Dedifferentiated amniotic fluid mesenchymal stem cell (primary cell): Measurements from ENCODE around the gene SLC43A3.
"Not testable (repeated sequence)": the region's sequence is repeated elsewhere in the genome, so short reads cannot be mapped to it uniquely, and the experiment has no call there.

ENCODE experiments used
- DNase-seq: peaks from one replicate; pipeline ENCODE4 v3.0.0-alpha.2; 2016; ENCODE audit errors: extremely low spot score

SLC43A3 gene

DNA sequence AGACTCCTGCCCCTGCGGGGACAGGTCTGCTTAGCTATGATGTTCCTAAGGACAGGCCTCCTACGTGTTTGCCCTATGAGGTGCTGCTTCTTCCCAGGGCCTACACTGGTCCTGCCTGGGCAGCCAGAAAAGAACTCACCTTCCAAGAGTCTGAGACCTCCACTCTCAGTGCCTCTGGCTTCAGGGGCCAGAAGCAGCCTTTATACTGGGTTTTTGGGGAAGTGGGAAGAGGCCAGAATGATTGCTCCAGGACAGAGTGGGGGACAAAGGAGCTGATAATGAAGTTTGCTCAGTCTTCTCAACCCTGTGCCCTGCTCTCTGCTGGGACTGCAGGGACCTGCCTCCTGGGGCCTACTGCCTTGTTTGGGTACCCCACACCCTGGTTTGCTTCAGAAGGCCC lies 45.9 kb downstream of the SLC43A3 start, which contains the start of gene PRG3:
Gene PRG3, minus strand, starts transcription at position 176 of the 400 bp plus-strand sequence. CDS start 442 bp downstream, outside the sequence.
- DNase-seq, result no peak

DNA sequence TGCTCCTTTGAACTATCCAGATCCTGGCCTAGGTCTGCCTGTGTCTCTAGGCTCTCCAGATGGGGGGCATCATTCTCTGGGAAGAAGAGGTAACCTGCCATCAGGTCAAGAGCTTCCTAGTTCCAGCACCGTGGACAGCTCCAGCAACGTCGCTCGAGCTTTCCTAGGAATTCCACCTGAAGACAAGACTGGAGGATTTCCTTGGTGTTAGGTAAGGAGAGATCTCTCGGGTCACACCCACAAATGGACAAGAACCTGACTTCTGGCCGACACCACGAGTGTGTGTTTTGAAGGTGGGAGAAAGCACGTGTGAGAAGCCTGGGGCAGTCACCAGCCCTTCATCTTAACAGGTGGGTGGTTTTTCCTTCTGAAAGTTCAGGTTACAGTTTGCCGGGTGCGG lies 47.2 kb downstream of the SLC43A3 start:
- no peak for DNase-seq

DNA sequence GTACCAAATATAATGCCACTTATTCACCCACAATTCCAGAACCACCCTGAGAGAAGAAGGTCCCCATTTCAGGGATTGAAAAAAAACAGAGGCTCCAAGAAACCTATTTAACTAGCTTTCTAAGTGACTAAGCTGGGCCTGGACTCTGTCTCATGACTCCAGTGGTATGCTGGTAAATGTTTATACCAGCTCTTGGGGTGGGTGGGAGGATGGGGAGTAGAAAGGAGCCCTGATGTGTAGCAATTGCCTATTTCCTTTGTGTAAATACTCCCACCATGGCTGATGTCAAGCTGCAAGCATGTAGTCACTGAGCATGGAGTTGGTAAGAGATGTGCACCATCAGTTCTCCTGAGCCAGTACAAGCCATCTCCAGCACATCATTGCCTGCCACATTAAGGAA lies 48.7 kb downstream of the SLC43A3 start:
- DNase-seq, result no peak

DNA sequence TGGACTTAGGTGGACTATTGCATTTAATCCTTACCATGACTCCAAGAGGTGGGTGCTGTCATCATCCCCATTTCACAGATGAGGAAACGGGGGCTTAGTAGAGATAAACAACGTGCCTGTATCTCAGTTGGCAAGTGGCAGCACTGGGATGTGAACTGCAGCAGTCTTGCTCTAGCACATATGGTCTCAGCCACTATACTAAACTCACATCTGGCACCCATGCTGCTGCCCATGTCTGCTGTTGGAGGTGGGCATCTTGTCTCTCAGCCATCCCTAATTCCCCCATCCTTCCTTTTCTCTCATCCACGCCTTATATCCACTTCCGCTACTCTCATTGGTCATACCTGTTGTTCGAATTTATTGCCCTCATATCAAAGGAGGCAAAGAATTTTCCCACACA lies 49.8 kb downstream of the SLC43A3 start:
- DNase-seq, result no peak

DNA sequence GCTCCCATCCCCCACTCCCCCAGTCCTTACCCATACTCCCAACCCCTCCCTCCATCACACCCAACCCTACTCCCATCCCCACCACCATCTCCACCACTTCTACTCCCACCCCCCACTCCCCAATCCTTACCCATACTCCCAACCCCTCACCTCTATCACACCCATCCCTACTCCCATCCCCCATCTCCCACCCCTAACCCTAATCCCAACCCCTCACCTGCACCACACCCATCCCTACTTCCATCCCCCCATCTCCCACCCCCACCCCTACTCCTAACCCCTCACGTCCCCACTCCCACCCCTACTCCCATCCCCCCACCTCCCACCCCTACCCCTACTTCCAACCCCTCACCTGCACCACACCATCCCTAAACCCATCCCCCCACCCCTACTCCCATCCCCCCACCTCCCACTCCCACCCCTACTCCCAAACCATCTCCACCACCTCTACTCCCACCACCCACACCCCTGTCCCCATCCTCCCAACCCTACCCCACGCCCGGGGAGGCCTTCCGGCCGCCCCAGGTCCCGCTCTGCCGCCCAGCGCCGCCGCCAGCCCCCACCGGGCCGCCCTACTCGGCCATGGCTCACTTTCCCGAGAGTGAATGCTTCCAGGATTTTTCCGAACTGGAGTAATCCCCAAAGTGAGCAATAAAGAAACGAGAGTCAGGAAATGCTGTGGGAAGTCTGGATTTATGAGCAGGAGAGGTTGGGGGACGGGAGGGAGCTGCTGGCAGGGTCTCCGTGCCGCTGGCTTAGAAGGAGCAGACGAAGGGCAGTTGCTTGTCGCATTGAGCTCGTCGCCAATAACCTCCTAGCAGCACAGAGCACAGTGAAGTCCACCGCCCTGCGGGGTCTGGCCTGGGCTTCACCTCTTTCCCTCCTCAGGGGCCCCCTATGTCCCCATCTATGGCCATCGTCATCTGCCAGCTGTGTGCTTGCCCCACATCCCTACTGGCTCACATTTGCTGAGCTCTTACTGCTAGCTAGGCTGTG lies 50.5 kb downstream of the SLC43A3 start:
- DNase-seq, result no peak

DNA sequence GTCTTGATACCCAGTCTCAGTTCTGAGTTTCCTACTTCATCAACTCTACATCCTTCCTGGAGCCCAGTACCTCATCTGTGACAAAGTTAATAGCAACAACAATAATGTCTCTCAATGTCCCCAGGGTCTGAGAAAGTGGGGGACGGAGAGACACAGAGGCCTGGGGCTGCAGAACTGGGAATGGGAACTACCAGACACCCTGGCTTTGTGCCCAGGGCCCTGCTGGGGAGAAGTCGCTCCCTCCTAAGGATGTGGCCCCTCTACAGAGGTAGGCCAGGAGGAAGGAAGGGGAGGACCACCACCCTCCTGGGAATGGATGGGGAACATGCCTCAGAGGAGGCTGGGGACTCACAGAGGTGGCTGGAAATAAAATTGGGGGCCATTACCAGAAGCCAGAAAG lies 51.4 kb downstream of the SLC43A3 start:
- DNase-seq, result no peak

DNA sequence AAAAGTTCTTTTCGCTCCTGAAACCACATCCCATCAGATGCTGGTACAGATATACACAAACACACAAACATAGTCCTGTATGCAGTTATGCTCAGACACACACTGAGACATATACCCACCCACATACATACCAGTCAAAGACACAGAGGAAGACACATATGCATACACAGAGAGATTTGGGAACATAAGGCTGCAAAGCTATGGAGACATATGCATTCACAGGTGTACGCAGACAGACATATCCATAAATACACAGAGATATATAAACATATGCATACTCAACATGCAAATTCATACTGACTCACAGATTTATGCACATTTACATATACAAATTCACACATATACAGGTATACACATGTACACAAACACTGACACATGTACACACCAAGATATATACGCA lies 52.0 kb downstream of the SLC43A3 start:
- no peak for DNase-seq

DNA sequence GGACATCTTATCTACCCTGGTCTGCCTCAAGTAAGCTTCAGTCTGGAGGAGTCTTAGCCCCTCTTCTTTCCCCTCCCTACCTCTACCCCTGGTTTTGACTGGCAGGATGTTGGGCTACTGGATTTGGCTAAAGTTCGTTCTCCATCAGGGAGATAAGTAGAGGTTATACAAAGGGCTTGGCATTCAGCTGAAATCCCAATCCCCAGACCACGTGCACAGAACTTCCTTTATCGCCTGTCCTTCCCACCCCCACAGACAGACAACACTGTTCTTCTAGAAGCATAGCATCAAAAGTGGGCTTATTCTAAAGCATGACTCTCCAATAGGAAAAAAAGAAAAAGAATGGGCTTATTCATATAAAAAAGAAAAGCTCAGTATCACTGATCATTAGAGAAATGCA lies 53.8 kb downstream of the SLC43A3 start:
- DNase-seq, result no peak

DNA sequence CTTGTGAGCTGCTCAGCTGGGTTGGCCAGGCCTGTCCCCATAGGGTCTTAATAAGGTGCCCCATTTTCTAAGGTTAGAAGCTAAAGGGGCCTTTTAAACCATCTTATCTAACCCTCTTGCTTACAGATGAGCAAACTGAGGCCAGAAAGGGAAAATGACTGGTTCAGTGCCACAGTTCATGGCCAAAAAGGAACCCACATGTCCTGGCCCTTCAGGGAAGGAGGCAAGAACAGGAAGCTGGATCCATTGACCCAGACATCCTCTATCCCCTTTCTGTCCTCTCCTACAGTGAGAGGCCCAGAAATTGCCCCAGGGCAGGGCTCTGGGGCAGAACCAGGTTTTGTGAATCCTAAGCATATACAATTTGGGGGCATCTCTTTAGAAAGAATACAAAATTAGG lies 56.0 kb downstream of the SLC43A3 start:
- no peak for DNase-seq

DNA sequence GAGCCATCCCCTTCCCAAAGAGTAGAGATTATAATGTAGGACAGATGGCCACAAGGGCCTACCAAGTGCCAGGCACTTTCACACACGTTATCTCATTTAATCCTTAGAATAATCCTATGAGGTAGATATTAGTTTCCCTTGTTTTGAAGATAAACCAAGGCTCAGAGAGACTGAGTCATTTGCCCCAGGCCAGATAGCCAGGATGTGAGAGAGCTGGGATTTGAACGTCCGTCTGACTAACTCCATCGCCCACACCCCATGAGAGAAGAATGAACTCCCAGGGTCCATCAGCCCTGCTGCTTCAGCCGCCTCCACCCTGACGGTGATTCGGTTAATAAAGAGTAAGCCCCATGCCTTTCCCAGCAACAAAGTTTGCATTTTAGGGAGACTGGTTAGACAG lies 56.7 kb downstream of the SLC43A3 start:
- peak; percentile 47 for DNase-seq

DNA sequence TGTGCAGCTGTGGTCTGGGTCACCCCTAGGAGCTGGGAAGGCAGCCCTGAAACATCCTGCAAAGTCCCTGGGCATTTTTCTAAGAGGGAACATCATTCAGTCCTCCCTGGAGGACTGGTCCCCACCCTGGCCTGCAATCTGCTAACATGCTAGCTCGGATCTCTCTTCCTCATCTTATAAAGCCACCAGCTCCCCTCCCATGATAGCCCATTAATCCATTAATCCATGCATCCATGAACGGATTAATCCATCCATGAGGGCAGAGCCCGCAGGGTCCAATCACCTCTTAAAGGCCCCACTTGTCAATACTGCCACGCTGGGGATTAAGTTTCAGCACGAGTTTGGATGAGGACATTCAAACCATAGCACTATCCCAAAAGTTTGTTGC lies 58.1 kb downstream of the SLC43A3 start:
- no peak for DNase-seq

DNA sequence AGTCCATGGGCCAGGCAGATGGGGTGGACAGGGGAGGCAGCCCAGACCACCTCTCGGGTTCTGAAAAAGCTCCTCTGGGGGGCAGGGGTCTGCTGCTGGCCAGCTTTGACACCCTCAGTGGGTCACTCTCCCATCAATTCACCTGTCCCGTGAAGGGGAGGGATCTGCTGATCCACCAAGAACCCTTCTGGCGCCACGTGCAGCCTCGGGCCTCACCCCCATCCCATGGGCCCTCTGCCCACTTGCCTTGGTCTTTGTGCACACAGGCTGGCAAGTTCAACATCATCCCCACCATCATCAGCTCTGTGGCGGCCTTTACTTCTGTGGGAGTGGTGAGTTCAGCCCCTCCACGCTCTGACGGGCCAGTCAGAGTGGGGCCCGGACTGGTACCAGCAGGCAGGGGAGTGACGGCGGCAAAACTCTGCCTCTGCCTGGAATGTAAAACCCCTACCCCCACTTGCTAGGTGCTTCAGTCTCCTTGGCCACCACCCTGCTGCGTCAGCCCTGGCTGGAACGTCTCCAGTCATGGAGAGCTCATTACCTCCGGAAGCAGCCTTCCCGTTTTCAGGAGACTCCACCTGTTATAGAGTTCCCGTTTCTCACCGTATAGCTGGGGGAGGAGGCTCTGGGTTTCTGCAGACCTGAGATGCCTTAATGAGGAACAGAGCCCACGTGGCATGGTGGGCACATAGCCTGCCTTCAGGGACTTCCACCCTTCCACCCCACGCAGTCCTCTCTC lies 58.6 kb downstream of the SLC43A3 start:
- DNase-seq, result no peak

DNA sequence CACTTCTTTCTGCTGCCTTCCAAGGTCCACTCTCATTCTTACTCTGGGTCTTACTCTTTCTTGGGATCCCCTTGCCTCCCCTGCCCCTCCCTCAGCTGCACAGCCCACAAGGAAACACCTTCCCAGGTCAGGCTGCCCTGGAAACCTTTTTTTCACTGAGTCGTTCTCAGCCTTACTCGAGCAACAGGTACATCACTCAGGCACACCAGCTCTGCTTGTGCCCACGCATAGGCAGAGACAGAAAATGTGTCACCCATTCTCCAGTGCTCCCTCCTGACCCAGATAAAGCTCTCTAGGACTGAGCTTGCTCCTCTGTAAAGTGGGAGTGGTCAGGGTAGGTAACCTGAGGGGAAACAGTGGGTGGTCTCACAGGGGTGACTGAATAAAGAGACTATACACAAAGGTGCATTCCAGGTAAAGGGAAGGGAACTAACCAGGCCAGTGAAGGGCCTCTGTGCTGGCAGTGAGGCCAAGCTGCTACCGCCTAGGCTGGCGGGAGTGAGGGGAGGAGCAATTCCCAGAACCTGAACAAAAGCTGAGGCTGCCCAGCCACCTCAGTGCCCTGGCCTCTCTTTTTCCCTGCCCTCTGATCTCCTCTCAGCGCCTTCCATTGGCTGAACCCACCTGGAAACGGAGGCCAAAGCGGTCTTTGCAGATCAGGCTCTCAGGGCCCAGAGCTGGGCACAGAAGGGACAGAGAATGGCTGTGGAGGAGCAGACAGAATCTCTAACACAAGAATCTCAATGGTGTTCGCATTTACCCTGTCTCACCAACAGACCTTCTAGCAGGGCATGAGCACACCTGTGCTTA lies 61.9 kb downstream of the SLC43A3 start:
- DNase-seq, result no peak

DNA sequence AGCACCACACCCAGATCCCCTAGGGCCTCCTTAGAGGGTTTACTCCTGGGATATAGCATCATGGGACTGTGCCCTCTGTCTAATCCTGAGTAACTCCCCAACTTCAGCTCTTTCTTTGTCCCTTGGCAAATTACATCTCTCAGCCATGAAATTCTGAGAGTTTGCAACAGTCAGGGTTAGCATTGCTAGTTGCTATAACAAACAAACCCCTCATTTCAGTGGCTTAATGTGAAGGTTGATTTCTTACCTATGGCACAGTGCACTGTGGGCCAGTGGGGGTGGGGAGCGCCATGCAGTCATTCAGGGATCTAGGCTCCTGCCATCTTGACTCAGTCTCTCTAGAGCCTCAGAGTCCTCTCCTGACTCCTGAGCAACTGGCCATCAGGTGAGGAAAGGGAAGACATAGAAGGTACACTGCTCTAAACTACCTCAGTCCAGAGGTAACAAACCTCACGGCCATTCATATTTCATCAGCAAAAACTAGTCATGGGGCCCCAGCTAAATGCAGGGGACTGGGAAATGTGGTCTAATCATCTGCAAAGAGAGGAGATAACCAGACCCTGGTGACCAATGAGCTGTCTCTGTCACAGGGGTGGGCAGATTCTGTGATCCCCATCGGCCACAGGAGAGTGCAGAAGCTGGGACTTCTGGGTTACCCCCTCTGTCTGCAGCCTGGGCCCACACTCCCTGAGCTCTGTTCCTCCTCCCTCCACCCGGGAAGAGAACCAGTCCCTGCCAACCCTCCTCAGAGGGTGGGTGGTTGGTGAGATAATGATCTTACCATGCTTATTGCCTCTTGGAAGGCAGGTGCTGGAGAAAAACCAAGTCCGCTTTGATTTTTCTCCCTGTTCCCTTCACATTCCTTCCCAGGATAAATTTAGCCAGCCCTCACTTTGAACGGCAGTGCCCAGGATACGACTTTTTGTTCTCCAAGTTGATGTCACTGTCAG lies 63.5 kb downstream of the SLC43A3 start:
- no peak for DNase-seq

DNA sequence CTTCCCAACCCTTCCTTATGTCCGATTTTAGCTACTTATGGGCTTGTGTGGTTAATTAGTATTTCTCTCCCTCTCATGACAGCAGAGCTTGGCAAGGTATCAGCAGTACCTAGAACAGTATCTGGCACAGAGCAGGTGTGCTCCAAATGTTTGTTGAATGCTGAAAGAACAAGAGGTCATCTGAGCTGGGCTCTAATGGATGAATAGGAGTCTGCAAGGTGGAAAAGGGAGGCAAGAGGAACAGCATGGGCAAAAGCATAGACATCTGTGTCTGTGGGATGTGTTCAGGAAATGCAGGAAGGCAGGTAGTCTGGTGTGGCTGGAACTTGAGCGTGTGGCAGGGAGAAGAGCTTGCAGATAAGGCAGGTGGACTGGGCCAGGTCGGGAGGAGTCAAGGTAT lies 65.0 kb downstream of the SLC43A3 start:
- DNase-seq, result no peak

DNA sequence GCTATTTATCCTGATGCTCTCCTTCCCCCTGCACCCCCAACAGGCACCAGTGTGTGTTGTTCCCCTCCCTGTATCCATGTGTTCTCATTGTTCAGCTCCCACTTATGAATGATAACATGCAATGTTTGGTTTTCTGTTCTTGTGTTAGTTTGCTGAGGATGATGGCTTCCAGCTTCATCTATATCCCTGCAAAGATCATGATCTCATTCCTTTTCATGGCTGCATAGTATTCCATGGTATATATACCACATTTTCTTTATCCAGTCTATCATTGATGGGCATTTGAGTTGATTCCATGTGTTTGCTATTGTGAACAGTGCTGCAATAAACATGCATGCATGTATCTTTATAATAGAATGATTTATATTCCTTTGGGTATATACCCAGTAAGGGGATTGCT lies 65.5 kb downstream of the SLC43A3 start:
- not testable (repeated sequence) for DNase-seq

DNA sequence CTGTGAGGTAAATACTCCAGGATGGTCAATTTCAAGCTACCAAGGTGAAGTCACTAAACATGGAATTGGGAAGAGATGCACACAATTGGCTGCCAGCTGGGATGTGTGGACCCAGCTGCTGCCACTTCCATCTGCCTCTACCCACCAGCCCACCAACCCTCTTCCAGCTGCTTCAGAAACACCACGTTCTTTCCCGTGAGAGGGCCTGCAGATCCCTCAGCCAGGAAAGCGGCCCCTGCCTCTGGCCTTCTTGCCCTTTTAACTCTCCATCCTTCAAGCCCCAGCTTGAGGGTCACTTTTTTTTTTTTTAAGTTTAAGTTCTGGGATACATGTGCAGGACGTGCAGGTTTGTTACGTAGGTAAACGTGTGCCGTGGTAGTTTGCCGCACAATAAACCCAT lies 65.9 kb downstream of the SLC43A3 start:
- no peak for DNase-seq

DNA sequence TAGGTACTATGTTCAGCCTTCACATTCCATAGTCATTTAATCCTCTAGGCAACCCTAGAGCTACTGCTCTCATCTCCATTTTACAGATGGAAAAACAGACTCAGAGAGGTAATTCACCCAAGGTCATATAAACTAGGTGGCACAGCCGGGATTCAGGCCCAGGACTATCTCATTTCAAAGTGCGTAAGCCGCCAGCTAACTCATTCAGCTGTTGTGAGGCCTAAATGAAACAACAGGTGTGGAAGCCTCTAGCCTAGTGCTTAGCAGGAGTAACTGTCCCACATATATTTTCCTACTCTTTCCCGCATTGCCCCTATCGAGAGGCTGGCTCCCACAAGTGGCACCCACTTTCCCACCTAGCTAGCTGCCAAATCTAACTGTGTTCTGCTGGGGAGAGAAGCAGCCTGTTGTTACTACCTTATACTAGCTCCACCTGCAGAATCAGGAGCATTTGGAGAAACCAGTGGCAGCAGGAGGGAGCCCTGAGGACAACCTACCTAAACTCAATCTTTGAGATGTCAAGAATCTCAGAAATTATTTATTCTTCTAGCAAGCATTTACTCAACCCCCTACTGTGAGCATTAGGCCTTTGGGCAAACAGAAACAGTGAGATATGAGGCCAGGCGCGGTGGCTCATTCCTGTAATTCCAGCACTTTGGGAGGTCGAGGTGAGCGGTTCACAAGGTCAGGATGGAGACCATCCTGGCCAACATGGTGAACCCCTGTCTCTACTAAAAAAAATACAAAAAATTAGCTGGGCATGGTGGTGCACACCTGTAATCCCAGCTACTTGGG lies 66.8 kb downstream of the SLC43A3 start:
- no peak for DNase-seq

DNA sequence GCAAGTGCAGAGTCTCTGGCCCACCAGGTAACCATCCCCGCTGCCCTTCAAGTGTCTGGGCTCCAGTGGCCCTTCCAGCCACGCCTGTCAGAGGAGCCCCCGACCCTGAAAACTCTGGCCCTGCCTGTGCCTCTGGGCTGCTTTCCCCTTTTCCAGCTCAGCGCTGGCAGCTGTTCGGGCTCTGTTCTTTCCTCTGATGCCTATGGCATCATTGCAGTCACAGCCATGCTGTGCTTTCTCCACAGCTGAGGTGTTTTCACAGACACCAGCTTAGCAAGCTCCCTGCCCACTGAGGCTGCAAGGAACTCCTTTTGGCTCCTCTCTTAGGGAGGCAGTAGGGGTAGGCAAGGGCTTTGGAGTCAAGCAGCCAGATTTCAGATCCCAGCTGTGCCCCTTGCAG lies 67.5 kb downstream of the SLC43A3 start:
- no peak for DNase-seq

DNA sequence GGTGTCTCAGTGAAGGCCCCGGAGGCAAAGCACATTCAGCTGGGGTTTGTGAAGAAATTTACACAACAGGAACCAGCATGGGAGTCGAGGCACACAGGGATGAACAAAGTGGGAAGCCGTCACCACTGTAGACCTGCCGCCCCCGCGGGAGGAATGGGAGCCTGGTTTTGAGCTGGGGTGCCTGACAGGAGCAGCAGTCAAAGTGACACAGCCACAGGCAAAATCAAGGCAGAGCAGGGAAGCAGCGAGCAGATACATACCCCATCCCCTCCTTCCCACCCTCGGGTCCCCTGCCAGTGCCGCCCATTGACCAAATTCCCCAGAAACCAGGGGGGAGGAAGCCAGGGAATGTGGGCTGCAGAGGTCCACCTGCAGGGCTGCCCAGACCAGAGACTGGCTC lies 67.9 kb downstream of the SLC43A3 start:
- DNase-seq, result no peak
